ENCODE results near the gene PTPRJ. TPM values are rescaled to one million over a fixed set of nuclear protein-coding genes. Genes with fewer than 3 reads are reported as not detected.

The PTPRJ gene
- total and polyA plus RNA-seq, 2 donors (not counting 3 experiments of a cell fraction or from before 2014, with no cell fraction given), result 3.1 to 7.7 TPM

DNA sequence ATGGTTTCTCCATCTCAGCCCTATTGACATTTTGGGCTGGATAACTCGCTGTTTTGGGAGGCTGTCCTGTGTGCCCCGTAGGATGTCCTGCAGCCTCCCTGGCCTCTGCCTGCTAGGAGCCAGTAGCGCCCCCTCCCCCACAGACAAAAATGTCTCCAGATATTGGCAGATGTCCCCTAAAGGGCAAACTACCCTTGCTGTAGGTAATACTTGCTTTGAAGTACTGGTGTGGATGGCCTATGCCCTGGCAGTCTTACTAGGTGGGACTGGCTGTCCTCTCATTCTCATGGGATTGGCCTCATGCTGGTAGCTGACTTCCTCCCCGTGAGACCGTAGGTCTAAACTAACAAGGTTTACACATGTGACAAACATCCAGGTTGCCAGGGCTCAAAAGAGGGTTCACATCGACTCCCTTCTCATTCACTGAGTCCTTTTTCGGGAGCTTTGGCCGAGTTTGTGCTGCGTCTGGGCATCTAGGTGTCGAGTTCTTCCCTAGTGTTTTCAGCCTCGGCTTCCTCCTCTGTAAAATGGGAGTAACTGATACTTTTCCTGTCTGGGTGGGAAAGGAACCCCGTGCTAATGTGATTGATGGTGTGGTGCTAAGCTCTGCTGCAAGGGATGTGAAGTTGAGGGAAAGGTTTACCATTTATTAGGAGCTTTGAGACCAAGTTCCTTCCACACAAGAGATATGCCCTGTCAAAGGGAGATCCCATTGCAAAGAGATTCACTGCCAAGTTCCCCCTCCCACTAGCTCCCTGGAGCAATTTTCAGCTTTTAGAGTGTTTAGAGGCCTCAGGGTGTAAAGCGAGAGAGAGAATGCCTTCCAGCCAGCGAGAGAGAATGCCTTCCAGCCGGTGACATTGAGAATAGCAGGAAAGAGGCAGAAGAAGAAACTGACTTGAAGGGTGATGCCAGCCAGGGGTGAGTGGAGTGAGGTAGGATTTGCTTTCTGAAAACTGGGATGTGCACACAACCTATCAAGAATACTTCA is 17.0 kb downstream of the PTPRJ start:
- Histone ChIP-seq H3K4me3 (replicated peaks in 1 of 3; ENCODE audit: insufficient read depth in 1 of 3, low read depth in 1 of 3, low read length in 3 of 3) (no peak overlapping the region), H4K20me1 (replicated peaks; ENCODE audit: control insufficient read depth, extremely low read depth, insufficient read depth, low read length) (no peaks in the 10 kb centered on the region), H2AFZ (ENCODE audit: low read depth, low read length) (no peak overlapping the region), H3K79me2 (ENCODE audit: control insufficient read depth, insufficient read depth, low read length) (no peaks in the 10 kb centered on the region), H3K4me1 (ENCODE audit: control insufficient read depth, extremely low read depth, insufficient read depth, low read length) (no peaks in the 10 kb centered on the region), H3K4me2 (ENCODE audit: insufficient read depth, low read length) (no peak overlapping the region), H3K36me3 (ENCODE audit: control insufficient read depth in 2 of 2, extremely low read depth in 1 of 2, insufficient read depth in 2 of 2, low read length in 2 of 2) (no peaks in the 10 kb centered on the region), H3K9me3 (replicated peaks; ENCODE audit: control insufficient read depth, insufficient read depth, low read length) (no peaks in the 10 kb centered on the region), H3K27ac (ENCODE audit: insufficient read depth, low read depth, low read length) (no peak overlapping the region), H3K9ac (replicated peaks; ENCODE audit: extremely low read depth, insufficient read depth, low read length) (no peak overlapping the region), H3K27me3 (ENCODE audit: control insufficient read depth in 2 of 2, insufficient read depth in 2 of 2, low read length in 2 of 2) (no peaks in the 10 kb centered on the region), H3K9me1 (replicated peaks; ENCODE audit: control insufficient read depth, extremely low read depth, insufficient read depth, low read length) (no peaks in the 10 kb centered on the region)
- BruUV-seq (replicated peaks), result no TSS peak
- dilution Hi-C loops (cut with MboI; ENCODE audit: extremely low pct_ligation_motif_present, low sequenced_read_pairs) (no loop called here), intact Hi-C loops (cut with micrococcal nuclease) (no loop called here)
- ChIA-PET CTCF (interaction anchor here (0.8 to 1.6 kb wide), 2 partner anchors 14 to 21 kb away, joined by 3 to 5 read pairs; no protein-coding TSS in a partner anchor), POLR2A (no interaction called here)
- DNase-seq (ENCODE audit: low read depth, low spot score) (no peak), FAIRE-seq (no peak)
- TF ChIP-seq FOS (IDR thresholded peaks at IDR 0.05; ENCODE audit: borderline replicate concordance, insufficient read depth, low read length), result no peak
- TF ChIP-seq GATA2 (IDR thresholded peaks at IDR 0.05; ENCODE audit: insufficient read depth, insufficient read length, low read depth, low read length), result no peak
- no peak for TF ChIP-seq JUN (IDR thresholded peaks at IDR 0.05; ENCODE audit: borderline replicate concordance, insufficient read depth, insufficient read length, low read depth)
- no peak for TF ChIP-seq POLR2A (IDR thresholded peaks at IDR 0.05; ENCODE audit: low read depth, low read length)
- TF ChIP-seq EZH2 (IDR thresholded peaks at IDR 0.05; ENCODE audit: borderline replicate concordance, low read depth, low read length, severe bottlenecking), result no peak
- TF ChIP-seq, protein P1, sequence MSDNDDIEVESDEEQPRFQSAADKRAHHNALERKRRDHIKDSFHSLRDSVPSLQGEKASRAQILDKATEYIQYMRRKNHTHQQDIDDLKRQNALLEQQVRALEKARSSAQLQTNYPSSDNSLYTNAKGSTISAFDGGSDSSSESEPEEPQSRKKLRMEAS (IDR thresholded peaks at IDR 0.05; ENCODE audit: insufficient read depth, insufficient read length), result no peak
- TF ChIP-seq POLR2AphosphoS5 (IDR thresholded peaks at IDR 0.05; ENCODE audit: insufficient read depth, low read depth, low read length), result no peak
- TF ChIP-seq, protein P2, sequence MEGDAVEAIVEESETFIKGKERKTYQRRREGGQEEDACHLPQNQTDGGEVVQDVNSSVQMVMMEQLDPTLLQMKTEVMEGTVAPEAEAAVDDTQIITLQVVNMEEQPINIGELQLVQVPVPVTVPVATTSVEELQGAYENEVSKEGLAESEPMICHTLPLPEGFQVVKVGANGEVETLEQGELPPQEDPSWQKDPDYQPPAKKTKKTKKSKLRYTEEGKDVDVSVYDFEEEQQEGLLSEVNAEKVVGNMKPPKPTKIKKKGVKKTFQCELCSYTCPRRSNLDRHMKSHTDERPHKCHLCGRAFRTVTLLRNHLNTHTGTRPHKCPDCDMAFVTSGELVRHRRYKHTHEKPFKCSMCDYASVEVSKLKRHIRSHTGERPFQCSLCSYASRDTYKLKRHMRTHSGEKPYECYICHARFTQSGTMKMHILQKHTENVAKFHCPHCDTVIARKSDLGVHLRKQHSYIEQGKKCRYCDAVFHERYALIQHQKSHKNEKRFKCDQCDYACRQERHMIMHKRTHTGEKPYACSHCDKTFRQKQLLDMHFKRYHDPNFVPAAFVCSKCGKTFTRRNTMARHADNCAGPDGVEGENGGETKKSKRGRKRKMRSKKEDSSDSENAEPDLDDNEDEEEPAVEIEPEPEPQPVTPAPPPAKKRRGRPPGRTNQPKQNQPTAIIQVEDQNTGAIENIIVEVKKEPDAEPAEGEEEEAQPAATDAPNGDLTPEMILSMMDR (IDR thresholded peaks at IDR 0.05; ENCODE audit: extremely low read depth in 1 of 2, insufficient read depth in 1 of 2, low read depth in 1 of 2, low read length in 2 of 2), result no peak
- no peak for TF ChIP-seq MYC (IDR thresholded peaks at IDR 0.05; ENCODE audit: low read depth, low read length)

All from endothelial cell of umbilical vein (primary cell).